Amniotic epithelial cell (primary cell): Measurements from ENCODE around the gene IFT57.

ENCODE experiments used
- DNase-seq: peaks from one replicate; pipeline ENCODE4 v3.0.0-alpha.2; 2010; ENCODE audit warnings: low read depth

Gene IFT57

GRCh38 chr3:108125153-108125543, 97.1 kb downstream of the IFT57 start:
- no peak for DNase-seq

GRCh38 chr3:108124337-108125152, 97.7 kb downstream of the IFT57 start:
- no peak for DNase-seq

GRCh38 chr3:108123326-108123725, 98.9 kb downstream of the IFT57 start:
- no peak for DNase-seq

GRCh38 chr3:108122276-108122675, 99.9 kb downstream of the IFT57 start:
- DNase-seq, result no peak

- no peak for DNase-seq
Measured at GRCh38 chr3:108119398-108120104, 102.7 kb downstream of the IFT57 start.

- DNase-seq, result no peak
Measured at GRCh38 chr3:108118038-108118768, 104.0 kb downstream of the IFT57 start.

GRCh38 chr3:108117241-108117775, 104.9 kb downstream of the IFT57 start:
- peak; percentile 20 for DNase-seq

GRCh38 chr3:108114423-108115065, 107.7 kb downstream of the IFT57 start:
- peak; percentile 15 for DNase-seq

GRCh38 chr3:108113975-108114374, 108.2 kb downstream of the IFT57 start:
- DNase-seq, result no peak

GRCh38 chr3:108110934-108111333, 111.3 kb downstream of the IFT57 start:
- no peak for DNase-seq
